ENCODE data around the gene TGFBR2.

DNA sequence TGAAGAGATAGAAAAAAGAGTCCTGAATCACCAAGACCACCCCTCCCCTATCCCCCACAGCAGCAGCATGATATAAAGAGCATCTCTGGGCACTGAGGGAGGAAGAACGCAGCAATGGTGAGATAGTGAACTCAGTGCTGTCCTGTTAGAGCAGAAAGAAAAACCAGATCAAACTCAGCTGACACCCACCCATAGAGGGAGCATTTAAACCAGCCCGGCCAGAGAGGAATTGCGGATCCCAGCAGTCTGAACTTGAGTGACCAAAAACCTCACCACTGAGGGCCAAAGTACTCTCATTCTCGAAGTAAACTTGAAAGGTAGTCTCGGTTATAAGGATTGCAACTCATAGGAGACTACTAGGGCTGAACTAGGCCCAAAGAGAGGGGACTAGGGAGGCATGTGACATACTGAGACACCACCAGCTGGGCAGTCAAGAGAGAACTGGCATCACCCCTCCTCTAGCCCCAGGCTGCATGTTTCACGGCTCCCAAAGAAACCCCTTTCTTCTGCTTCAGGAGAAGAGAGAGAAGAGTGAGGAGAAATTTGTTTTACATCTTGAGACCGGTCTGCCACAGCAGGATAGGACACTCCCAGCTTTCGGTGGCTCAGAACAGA lies 39.2 kb upstream of the TGFBR2 start:
- TF ChIP-seq, protein P1, sequence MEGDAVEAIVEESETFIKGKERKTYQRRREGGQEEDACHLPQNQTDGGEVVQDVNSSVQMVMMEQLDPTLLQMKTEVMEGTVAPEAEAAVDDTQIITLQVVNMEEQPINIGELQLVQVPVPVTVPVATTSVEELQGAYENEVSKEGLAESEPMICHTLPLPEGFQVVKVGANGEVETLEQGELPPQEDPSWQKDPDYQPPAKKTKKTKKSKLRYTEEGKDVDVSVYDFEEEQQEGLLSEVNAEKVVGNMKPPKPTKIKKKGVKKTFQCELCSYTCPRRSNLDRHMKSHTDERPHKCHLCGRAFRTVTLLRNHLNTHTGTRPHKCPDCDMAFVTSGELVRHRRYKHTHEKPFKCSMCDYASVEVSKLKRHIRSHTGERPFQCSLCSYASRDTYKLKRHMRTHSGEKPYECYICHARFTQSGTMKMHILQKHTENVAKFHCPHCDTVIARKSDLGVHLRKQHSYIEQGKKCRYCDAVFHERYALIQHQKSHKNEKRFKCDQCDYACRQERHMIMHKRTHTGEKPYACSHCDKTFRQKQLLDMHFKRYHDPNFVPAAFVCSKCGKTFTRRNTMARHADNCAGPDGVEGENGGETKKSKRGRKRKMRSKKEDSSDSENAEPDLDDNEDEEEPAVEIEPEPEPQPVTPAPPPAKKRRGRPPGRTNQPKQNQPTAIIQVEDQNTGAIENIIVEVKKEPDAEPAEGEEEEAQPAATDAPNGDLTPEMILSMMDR (IDR thresholded peaks at IDR 0.05), result no peak
- TF ChIP-seq POLR2A (IDR thresholded peaks at IDR 0.05), result no peak

All from esophagus squamous epithelium (tissue), 4 donors.